GM12872 (cell line): ENCODE data around the gene ADCY5.

Experiments
- CTCF ChIP-seq: IDR thresholded peaks from 3 replicates; pipeline ENCODE4 v1.5.1; 2011; ENCODE audit warnings: low read depth, mild to moderate bottlenecking, low read length, moderate library complexity; ENCODE audit not compliant: insufficient read depth

The ADCY5 gene

GRCh38 chr3:123446610-123447109 is 2.2 kb downstream of the ADCY5 start:
- TF ChIP-seq CTCF = no peak

GRCh38 chr3:123446210-123446609 is 2.7 kb downstream of the ADCY5 start:
- no peak for TF ChIP-seq CTCF

GRCh38 chr3:123445702-123446101 is 3.2 kb downstream of the ADCY5 start:
- TF ChIP-seq CTCF = no peak

GRCh38 chr3:123444744-123445143 is 4.1 kb downstream of the ADCY5 start:
- TF ChIP-seq CTCF = no peak

GRCh38 chr3:123444023-123444422 is 4.9 kb downstream of the ADCY5 start:
- TF ChIP-seq CTCF = no peak

GRCh38 chr3:123442908-123443307 is 6.0 kb downstream of the ADCY5 start:
- no peak for TF ChIP-seq CTCF

- no peak for TF ChIP-seq CTCF
Measured at GRCh38 chr3:123442125-123442524, 6.8 kb downstream of the ADCY5 start.
